ENCODE results near the gene F2.

- TF ChIP-seq CTCF (IDR thresholded peaks at IDR 0.05; ENCODE audit: borderline replicate concordance, extremely low read depth, low read length, poor library complexity, severe bottlenecking): no peak
- TF ChIP-seq EZH2 (IDR thresholded peaks at IDR 0.05; ENCODE audit: borderline replicate concordance, low read depth, low read length, severe bottlenecking): no peak
Observed at GRCh38 chr11:46679241-46680163, 39.5 kb upstream of the F2 start.
